Myocyte (in vitro differentiated cells): ENCODE data around the gene ATG16L2. TPM values are rescaled to one million over a fixed set of nuclear protein-coding genes. Genes with fewer than 3 reads are reported as not detected.
"Not testable (repeated sequence)": the region's sequence is repeated elsewhere in the genome, so short reads cannot be mapped to it uniquely, and the experiment has no call there.

ENCODE experiments used
- DNase-seq: peaks from one replicate; pipeline ENCODE4 v3.0.0-alpha.2; 2012; ENCODE audit warnings: low read depth
- total RNA-seq: library from RNA; depleted of rRNA; stranded (reverse); fragments of >200 nt; gene quantifications from 2 replicates; pipeline ENCODE4 v1.2.3, GENCODE V29; 2014

Gene ATG16L2
- total RNA-seq, 1 donor from 2014 or later, result 23.0 TPM

DNA sequence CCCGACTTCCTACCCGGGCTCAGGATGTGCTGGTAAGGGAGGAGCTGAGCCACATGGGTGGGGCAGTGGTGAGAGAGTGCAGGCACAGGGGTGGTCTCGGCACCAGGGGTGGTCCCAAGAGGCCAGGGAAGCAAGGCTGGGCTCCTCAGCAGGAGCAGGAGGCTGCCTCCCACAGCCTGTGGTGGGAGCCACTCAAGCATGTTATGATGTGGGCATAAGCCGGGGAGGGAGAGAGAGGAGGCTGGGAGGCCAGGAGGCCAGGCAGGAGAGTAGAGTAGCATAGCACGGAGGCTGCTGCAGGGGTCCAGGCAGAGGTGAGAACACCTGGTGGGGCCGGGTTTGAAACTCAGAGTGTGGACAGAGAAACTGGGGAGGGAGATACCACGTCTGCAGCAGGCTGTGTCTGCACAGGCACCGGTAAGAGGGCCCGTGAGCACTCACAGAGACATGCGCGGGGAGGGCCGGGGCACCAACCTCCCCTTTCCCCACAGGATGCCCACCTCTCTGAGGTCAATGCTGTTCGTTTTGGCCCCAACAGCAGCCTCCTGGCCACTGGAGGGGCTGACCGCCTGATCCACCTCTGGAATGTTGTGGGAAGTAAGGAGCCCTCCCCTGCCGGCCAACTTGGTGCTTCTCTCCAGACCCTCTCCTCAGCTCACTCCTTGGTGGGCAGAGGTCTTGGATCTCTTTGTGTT, 10.7 kb downstream of the ATG16L2 start:
- DNase-seq, result no peak

DNA sequence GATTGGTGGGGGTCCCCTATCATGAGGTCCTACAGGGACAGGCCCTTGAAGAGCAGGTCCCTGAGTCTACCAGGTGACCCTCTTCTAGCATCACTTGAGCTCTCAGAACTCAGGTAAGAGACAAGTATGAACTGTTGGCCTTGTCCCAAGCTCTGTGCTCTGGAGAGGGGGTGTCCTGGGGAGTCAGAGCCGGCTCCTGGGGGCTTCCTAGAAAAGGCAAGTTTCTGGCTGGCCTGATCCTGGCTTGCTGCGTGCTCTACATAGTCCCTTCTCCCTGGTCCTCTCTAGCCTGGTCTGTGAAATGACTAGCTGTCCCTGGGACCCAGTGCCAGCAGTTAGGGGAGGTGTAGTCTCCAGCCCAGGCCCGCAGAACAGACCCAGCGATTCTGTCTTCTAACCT, 11.4 kb downstream of the ATG16L2 start:
- DNase-seq, result no peak

DNA sequence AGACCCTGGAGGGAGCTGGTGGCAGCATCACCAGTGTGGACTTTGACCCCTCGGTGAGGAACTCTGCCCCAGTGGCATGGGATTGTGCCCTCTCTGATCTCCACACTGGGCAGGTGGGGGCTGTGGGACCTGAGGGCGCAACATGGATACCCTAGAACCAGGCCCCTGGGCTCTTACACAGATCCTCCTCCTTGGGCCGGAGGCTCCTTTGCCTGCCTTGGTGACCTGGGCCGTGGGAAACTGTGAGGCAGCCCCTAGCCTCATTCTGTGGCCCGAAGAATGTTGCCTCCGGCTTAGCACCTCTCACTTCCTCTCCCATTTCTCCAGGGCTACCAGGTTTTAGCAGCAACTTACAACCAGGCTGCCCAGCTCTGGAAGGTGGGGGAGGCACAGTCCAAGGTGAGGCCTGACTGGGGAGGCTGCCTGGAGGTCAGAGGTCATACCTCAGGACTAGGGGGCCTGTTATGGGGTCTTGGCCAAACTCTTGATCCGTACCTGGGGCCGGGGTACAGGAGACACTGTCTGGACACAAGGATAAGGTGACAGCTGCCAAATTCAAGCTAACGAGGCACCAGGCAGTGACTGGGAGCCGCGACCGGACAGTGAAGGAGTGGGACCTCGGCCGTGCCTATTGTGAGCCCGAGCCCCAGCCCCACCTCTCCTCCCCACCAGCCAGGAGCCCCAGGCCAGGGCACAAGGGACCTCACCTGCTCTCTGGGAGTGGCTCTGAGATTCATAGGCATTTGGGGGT, 12.2 kb downstream of the ATG16L2 start:
- DNase-seq, result no peak

DNA sequence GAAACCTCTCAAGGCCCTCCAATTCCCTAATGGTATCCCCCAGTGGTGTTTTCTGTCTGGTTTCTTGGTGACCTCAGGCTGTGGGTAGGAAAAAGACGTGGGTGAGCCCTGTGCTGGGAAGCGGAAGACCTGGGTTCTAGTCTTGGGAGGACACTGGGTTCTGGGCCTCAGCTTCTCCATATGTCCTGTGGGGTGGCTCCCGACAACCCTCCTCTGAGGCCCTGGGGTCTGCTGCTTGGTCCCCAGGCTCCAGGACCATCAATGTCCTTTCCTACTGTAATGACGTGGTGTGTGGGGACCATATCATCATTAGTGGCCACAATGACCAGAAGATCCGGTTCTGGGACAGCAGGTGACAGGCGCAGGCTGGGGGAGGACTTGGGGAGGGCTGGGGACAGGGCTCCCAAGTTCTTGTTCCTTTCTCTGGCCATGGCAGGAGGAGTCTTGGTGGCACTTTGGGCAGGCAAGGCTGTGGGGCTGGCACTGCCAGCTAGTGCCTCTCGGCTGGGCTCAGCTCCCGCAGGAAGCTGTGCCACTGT, 12.8 kb downstream of the ATG16L2 start:
- DNase-seq, result no peak

DNA sequence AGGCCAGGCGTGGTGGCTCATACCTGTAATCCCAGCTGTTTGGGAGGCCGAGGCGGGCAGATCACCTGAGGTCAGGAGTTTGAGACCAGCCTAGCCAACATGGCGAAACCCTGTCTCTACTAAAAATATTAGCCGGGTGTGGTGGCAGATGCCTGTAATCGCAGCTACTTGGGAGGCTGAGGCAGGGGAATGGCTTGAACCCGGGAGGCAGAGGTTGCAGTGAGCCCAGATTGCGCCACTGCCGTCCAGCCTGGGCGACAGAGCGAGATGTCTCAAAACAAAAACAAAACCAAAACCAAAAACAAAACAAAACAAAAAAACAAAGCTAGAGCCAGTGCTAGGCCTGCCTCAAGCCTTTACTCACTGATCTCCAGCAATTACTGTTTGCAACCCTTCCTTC, 13.4 kb downstream of the ATG16L2 start:
- DNase-seq, result not testable (repeated sequence)

DNA sequence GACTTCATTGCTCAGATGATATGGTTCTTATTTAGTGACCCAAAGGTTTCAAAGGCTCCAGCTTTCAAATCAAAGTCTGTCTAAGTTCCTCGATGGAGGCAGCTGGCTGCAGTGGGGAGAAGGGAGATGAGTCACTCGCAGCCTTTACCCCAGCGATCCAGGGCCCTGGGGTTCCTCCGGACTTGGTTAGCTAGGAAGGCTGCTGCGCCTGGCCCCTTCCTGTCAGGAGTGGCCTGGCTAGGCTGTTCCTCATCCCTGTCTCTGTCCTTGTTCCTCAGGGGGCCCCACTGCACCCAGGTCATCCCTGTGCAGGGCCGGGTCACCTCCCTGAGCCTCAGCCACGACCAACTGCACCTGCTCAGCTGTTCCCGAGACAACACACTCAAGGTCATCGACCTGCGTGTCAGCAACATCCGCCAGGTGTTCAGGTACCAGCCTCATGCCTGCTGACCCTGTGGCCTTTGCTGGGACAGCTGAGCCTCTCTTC, 13.9 kb downstream of the ATG16L2 start:
- peak; percentile 57 for DNase-seq

DNA sequence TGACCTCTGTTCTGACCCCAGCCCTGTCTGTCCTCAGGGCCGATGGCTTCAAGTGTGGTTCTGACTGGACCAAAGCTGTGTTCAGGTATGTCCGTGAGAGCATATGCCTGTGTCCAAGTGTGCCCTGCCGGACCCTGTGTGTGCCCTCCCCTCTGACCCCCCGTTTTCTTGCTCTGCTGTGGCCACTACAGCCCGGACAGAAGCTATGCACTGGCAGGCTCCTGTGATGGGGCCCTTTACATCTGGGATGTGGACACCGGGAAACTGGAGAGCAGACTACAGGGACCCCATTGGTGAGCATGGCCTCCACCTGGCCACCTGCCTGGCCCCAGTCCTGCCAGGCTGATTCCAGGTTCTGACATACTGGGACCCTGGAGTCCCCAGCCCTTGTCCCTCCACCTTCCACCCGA, 14.5 kb downstream of the ATG16L2 start:
- no peak for DNase-seq

DNA sequence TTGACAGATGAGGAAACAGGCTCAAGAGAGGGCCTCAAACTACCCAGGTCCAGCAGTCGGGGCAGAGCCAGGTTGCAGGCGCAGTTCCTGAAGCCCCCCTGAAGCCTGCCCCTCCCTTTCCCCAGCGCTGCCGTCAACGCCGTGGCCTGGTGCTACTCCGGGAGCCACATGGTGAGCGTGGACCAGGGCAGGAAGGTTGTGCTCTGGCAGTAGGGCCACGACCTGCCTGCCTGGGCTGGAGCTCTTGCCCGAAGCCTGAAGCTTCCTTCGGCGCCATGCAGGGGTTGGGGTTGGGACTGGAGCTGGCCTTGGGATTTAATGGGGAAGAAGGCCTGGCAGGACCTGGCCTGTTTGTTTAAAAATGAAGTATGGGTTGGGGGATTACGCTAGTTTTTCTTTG, 15.0 kb downstream of the ATG16L2 start:
- DNase-seq, result no peak

DNA sequence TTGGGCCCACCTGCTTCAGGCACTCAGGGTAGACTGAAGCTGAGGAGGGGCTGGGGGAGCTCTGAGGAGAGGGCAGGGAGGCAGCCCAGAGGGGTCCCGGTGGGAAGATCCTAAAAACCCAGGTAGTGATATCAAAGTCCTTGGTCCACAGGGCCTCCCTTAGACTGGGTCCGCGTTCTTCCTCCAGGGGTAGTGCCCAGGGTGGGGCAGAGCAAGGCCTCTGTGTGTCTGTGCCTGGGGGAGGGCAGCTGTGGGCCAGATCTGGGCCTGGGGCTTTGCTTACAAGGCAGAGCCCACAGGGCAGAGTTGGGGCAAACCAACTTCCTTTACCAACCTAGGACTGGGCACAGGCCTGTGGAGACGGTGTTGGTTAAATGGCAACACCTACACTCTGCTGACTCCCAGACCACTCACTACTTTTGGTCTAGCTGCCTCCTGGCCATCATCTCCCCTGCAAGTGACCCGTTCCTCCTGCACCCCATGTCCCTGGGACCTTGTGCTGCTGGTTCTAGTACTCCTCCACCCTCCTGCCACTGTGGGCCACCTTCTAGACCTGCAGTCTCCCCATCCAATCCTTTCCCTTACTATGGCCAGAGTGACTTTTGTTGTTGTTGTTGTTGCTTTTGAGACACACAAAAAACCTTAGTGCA, 15.8 kb downstream of the ATG16L2 start:
- DNase-seq, result no peak

DNA sequence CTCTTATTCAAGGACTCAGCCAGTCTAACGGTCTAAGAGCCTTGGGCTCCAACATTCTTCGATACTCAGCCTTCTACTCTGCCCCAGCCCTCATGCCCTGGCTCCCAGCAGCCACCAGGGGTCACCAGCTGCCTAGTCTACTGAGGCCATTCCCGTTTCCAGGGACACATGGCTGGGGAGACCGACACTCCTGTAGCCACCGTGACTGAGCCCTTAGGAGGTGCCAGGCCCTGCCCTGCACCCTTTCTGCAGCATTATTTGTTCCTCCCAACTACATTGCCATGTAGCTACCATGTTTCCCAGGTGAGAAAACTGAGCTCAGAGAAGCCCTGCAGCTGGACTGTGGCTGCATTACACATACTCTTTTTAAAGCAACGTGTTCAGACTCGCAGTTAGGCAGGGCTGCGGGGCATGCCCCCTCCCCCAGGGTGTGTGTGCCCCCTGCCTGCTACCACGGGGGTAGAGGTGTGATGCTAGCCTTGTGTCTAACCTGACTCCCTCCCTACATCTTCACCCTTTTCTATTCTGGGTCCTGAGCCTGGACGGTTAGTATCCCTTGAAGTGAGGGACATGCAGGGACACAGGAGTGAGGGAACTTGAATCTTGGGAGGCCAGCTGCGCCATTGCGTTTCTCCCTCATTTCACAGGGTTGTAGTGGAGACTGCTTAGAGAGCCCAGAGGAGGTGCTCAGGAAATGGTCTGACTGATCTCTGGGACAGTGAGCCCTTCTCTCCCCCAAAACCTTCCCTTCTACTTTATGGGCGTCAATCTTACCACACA, 17.5 kb downstream of the ATG16L2 start:
- peak; percentile 81 for DNase-seq

DNA sequence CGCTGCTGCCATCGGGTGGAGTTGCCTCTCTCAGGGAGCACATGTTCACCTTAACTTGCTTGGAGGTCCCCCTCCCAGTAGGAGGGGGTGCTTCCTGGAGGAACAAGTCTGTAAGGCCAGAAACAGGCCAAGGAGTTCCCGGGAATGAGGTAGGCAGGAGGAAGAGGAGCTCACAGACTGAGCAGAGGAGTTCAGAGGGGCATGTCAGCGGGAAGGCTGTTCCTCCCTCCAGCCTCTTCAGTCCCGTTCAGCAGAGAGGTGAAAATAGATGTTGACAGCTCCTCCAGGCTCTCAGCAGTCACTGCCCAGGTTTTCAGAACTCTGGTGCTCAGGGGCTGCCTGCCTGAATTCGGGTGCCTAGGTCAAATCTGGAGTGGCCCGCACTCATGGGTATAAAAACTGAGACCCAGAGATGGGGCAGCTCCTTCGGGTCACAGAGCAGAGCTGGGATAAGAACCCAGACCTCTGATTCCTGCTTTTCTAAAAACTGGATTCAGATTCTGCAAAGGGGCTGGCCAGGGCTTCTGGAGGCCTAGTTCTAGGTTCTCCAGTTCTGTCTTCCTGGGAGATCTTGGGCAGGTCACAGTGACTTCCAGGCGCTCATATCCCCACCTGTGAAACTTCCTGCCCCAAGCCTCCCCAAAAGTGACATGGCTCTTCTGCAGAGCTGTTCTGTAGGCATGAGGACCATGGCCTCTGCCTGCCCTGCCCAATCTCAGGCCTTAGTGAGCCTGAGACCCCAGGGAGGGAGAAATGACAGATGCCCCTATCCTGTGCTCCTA, 18.3 kb downstream of the ATG16L2 start:
- DNase-seq, result no peak

DNA sequence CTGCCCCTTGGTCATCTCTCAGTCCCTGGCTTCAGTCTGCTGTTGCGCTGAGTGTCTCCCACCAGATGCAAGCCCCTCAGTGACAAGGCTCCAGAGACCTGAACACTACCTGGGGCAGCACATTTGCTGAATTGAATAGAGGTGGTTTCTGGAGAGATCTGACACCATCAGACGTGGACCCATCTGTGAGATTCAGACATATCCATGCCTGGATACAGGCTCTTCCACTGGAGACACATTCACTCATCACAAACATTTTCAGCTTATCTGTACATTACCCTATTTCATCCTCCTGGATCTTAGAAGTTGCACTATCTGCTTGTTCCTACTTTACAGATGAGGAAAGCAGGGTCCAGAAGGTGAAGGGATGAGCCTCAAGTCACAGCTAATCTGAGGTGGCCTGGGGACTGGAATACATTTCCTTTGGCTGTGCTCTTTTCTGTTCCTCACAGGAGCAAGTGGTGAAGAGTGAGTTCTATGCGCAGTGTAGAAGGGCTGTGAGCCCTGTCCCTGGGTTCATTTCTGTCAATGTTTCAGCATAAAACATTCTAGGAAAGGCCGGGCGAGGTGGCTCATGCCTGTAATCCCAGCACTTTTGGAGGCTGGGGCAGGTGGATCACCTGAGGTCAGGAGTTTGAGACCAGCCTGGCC, 19.0 kb downstream of the ATG16L2 start:
- DNase-seq, result no peak

DNA sequence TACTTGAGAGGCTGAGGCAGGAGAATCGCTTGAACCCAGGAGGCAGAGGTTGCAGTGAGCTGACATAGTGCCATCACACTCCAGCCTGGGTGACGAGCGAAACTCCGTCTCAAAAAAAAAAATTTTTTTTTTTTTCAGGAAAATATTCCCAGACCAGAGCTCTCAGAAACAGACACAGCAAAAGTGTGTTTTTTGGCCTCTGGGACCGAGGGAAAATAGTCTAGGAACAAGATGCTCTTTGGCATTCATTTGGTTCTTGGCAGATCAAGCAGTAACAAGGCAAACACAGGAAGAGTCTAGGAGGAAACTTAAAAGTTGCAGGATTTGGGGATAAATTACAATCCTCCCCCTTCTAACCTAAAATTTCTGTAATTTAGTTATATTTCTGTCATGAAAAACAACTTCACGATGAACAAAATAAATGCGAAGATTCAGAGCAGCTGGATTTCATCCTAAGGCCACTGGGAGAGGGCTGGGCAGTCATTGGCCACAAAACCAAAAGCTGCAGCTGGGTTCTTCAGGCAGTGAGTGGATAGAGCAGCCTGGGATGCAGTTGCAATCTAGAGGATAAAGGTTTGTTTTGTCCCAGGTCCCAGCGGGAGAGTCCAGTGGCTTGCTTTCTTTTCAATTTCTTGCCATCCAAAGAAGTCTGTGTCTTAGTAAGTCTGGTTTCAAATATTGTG, 19.7 kb downstream of the ATG16L2 start:
- DNase-seq, result no peak

DNA sequence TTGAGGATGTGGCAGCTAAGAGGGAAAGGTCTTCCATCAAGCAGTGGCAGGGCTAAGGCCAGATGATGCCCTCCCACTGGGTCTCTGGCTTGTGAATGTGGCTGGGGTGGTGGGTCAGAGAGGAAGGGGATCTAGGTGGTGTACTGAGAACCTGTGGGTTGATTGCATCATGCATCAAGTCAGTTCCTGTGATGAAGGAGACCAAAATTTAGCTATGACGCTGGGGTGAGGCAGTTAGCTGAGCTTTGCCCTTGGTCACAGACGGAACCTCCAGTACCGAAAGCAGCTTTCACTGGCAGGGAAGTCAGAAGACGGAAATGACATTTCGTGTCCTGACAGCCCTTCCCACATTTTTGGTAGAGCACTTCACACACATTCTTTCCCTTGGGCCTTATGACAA, 20.7 kb downstream of the ATG16L2 start:
- no peak for DNase-seq

DNA sequence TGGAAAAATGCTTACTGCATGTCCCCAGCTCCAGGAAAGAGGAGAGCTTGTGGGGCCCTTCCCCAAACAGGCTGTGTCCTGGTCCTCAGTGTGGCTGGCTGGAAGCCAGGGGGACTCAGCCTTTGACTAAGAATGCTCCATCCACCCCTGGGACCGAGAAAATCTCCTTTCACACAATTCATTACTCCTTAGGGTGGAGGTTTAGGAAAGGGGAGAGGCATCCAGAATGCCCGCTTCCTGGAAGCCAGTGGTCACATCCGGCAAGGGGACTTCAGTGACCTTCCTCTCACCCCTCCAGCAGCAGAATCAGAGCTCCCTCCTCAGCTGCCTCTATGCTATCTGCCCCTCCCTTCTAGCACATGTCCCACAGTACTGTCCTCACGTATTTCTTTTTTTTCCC, 21.9 kb downstream of the ATG16L2 start:
- DNase-seq, result no peak

DNA sequence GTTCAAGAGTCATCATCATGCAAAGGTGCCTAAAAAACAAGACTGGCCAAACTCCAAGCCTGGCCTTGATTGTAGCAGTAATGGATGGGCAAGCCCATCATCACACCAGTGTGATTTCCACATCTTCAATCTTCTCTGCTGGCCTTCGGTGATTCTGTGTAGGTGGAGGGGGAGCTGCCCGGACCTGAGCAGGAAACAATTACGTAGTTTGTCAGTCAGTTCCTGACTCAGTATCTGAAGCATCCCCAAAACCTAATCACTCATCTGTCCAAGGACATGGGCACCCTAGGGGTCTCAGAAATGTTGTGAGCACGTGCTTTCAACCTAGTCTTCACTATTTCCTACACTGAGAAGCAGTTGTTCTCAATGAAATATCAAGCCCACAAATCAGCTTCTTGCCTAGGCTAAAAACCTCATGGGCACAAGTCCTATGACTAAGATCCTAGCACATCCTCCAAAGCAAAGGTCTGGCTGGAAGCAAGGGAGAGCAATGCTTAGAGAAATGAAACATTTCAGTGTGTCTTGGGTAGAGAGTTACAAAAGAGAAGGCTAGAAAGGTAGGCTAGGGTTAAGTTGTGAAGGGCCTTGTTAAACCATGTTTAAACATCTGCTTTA, 24.6 kb downstream of the ATG16L2 start:
- no peak for DNase-seq

DNA sequence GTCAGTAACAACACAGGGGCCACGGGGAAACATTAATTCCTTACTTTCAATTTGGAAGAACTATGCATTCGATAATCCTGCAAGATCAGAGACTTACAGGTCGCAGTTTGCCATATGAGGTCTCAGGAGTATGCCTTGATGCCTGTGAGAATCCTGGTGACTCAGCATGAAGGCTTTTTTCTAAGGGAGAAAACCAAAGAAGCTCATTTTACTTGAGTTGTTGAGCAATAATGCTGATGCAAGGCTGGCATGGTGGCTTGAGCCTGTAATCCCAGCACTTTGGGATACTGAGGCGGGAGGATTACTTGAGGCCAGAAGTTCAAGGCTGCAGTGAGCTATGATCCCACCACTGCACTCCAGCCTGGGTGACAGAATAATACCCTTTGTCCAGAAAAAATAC, 26.6 kb downstream of the ATG16L2 start:
- peak; percentile 38 for DNase-seq

DNA sequence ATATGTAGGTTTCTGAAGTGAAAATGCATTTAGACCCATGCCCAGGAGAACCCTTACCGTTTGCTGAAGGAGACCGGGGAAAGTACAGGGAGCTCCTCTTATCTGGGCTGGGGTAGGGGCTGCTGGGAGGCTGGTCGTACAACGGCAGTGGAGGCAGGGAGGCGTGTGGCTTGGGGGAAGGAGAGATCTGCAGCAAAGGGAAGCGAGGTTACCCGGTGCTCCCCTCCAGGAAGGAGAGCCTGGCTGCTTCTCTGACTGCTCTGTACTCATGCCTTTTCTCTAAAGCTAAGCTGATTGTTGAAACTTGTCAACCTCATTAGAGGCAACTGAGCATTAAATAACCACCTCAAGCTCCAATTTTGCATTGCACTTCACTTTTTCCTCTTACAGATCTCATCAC, 27.2 kb downstream of the ATG16L2 start:
- no peak for DNase-seq

DNA sequence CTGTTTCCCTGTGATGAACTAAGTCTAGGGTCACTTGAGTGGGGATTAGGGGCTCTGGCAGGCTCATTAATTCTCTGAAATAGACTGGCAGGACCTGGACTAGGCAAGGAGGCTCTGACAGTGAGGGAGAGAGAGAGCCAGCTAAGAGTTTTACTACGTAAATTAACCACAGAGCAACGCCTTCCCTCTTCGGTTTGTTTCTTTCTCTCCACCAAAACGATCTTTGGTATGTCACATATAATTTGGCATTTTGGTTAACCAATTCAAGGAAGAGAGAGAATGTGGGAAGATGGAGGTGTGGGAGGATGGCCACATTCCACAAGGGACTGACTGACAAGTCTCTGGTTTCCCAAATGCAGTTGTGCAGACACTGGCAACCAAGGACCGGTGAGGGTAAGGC, 27.9 kb downstream of the ATG16L2 start:
- no peak for DNase-seq
